ENCODE data around the gene AICDA. TPM values are rescaled to one million over a fixed set of nuclear protein-coding genes. Genes with fewer than 3 reads are reported as not detected.
"Not testable (repeated sequence)": the region's sequence is repeated elsewhere in the genome, so short reads cannot be mapped to it uniquely, and the experiment has no call there.

Gene AICDA
- total and polyA plus RNA-seq, 2 donors: 0.39 to 0.42 TPM

- WGBS: 100% methylated on average over 1 of the region's 1 CpG
- no peaks in the 10 kb centered on the region for H3K36me3 ChIP-seq (ENCODE audit: control insufficient read depth in 2 of 2, insufficient read depth in 2 of 2, low read length in 1 of 2)
- no peak for DNase-seq (ENCODE audit: low read depth in 6 of 9, low spot score in 9 of 9)
Measured at GRCh38 chr12:8642775-8643174, 30.1 kb upstream of the AICDA start.

GRCh38 chr12:8639936-8640335 is 27.3 kb upstream of the AICDA start:
- Histone ChIP-seq H3K9me3 (ENCODE audit: control insufficient read depth in 2 of 2, insufficient read depth in 1 of 2, low read length in 1 of 2) (no peaks in the 10 kb centered on the region), H3K27ac (ENCODE audit: low read depth in 1 of 2, low read length in 1 of 2) (no peak overlapping the region), H3K36me3 (ENCODE audit: control insufficient read depth in 2 of 2, insufficient read depth in 2 of 2, low read length in 1 of 2) (no peaks in the 10 kb centered on the region), H3K4me3 (ENCODE audit: low read length in 2 of 2) (no peak overlapping the region), H3K4me1 (ENCODE audit: control insufficient read depth in 2 of 2, insufficient read depth in 2 of 2, low read length in 2 of 2) (peaks cover 29 to 47% of the 10 kb centered on the region in 2 donors), H3K27me3 (ENCODE audit: control insufficient read depth in 2 of 2, insufficient read depth in 1 of 2, low read length in 1 of 2) (no peaks in the 10 kb centered on the region)
- WGBS: 96% methylated on average over 2 of the region's 2 CpGs
- DNase-seq (ENCODE audit: low read depth in 6 of 9, low spot score in 9 of 9): no peak

More at GRCh38 chr12:8642775-8643174, 30.1 kb upstream of the AICDA start:
- Histone ChIP-seq H3K4me1 (ENCODE audit: control insufficient read depth in 2 of 2, insufficient read depth in 2 of 2, low read length in 2 of 2) (peaks cover 28 to 41% of the 10 kb centered on the region in 2 donors), H3K4me3 (ENCODE audit: low read length in 2 of 2) (no peak overlapping the region), H3K27ac (ENCODE audit: low read depth in 1 of 2, low read length in 1 of 2) (no peak overlapping the region), H3K9me3 (ENCODE audit: control insufficient read depth in 2 of 2, insufficient read depth in 1 of 2, low read length in 1 of 2) (no peaks in the 10 kb centered on the region), H3K27me3 (ENCODE audit: control insufficient read depth in 2 of 2, insufficient read depth in 1 of 2, low read length in 1 of 2) (no peaks in the 10 kb centered on the region)

GRCh38 chr12:8638951-8639350 is 26.3 kb upstream of the AICDA start:
- H3K27ac ChIP-seq (ENCODE audit: low read depth in 1 of 2, low read length in 1 of 2): no peak overlapping the region
- no peaks in the 10 kb centered on the region for H3K27me3 ChIP-seq (ENCODE audit: control insufficient read depth in 2 of 2, insufficient read depth in 1 of 2, low read length in 1 of 2)
- peaks cover 24 to 37% of the 10 kb centered on the region in 2 donors for H3K4me1 ChIP-seq (ENCODE audit: control insufficient read depth in 2 of 2, insufficient read depth in 2 of 2, low read length in 2 of 2)
- no peak overlapping the region for H3K4me3 ChIP-seq (ENCODE audit: low read length in 2 of 2)
- no peaks in the 10 kb centered on the region for H3K9me3 ChIP-seq (ENCODE audit: control insufficient read depth in 2 of 2, insufficient read depth in 1 of 2, low read length in 1 of 2)
- H3K36me3 ChIP-seq (ENCODE audit: control insufficient read depth in 2 of 2, insufficient read depth in 2 of 2, low read length in 1 of 2): no peaks in the 10 kb centered on the region
- WGBS: 97% methylated on average over 4 of the region's 4 CpGs
- DNase-seq (ENCODE audit: low read depth in 6 of 9, low spot score in 9 of 9): no peak

- Histone ChIP-seq H3K4me3 (ENCODE audit: low read length in 2 of 2) (no peak overlapping the region), H3K9me3 (ENCODE audit: control insufficient read depth in 2 of 2, insufficient read depth in 1 of 2, low read length in 1 of 2) (no peaks in the 10 kb centered on the region), H3K27ac (ENCODE audit: low read depth in 1 of 2, low read length in 1 of 2) (peak overlapping the region in 1 of 2 donors; percentile 48), H3K27me3 (ENCODE audit: control insufficient read depth in 2 of 2, insufficient read depth in 1 of 2, low read length in 1 of 2) (no peaks in the 10 kb centered on the region), H3K36me3 (ENCODE audit: control insufficient read depth in 2 of 2, insufficient read depth in 2 of 2, low read length in 1 of 2) (no peaks in the 10 kb centered on the region), H3K4me1 (ENCODE audit: control insufficient read depth in 2 of 2, insufficient read depth in 2 of 2, low read length in 2 of 2) (peaks cover 19 to 32% of the 10 kb centered on the region in 2 donors)
- no peak for DNase-seq (ENCODE audit: low read depth in 6 of 9, low spot score in 9 of 9)
- 97% methylated on average over 4 of the region's 4 CpGs for WGBS
Measured at GRCh38 chr12:8637666-8638065, 25.0 kb upstream of the AICDA start.

GRCh38 chr12:8637244-8637643 is 24.6 kb upstream of the AICDA start:
- Histone ChIP-seq H3K4me3 (ENCODE audit: low read length in 2 of 2) (no peak overlapping the region), H3K9me3 (ENCODE audit: control insufficient read depth in 2 of 2, insufficient read depth in 1 of 2, low read length in 1 of 2) (no peaks in the 10 kb centered on the region), H3K4me1 (ENCODE audit: control insufficient read depth in 2 of 2, insufficient read depth in 2 of 2, low read length in 2 of 2) (peaks cover 19 to 32% of the 10 kb centered on the region in 2 donors), H3K36me3 (ENCODE audit: control insufficient read depth in 2 of 2, insufficient read depth in 2 of 2, low read length in 1 of 2) (no peaks in the 10 kb centered on the region), H3K27me3 (ENCODE audit: control insufficient read depth in 2 of 2, insufficient read depth in 1 of 2, low read length in 1 of 2) (no peaks in the 10 kb centered on the region), H3K27ac (ENCODE audit: low read depth in 1 of 2, low read length in 1 of 2) (peak overlapping the region in 1 of 2 donors; percentile 26)
- DNase-seq (ENCODE audit: low read depth in 6 of 9, low spot score in 9 of 9): peak in 6 of 9 donors; percentile 11 to 72 (median 42)
- 95% methylated on average over 7 of the region's 7 CpGs for WGBS

- DNase-seq (ENCODE audit: low read depth in 6 of 9, low spot score in 9 of 9): no peak
- Histone ChIP-seq H3K36me3 (ENCODE audit: control insufficient read depth in 2 of 2, insufficient read depth in 2 of 2, low read length in 1 of 2) (no peaks in the 10 kb centered on the region), H3K4me1 (ENCODE audit: control insufficient read depth in 2 of 2, insufficient read depth in 2 of 2, low read length in 2 of 2) (peaks cover 19 to 32% of the 10 kb centered on the region in 2 donors), H3K27me3 (ENCODE audit: control insufficient read depth in 2 of 2, insufficient read depth in 1 of 2, low read length in 1 of 2) (no peaks in the 10 kb centered on the region), H3K4me3 (ENCODE audit: low read length in 2 of 2) (no peak overlapping the region), H3K9me3 (ENCODE audit: control insufficient read depth in 2 of 2, insufficient read depth in 1 of 2, low read length in 1 of 2) (no peaks in the 10 kb centered on the region), H3K27ac (ENCODE audit: low read depth in 1 of 2, low read length in 1 of 2) (no peak overlapping the region)
- WGBS: 83% methylated on average over 5 of the region's 5 CpGs
Measured at GRCh38 chr12:8636581-8636980, 23.9 kb upstream of the AICDA start.

- not testable (repeated sequence) for H3K36me3 ChIP-seq (ENCODE audit: control insufficient read depth in 2 of 2, insufficient read depth in 2 of 2, low read length in 1 of 2); H3K9me3 ChIP-seq (ENCODE audit: control insufficient read depth in 2 of 2, insufficient read depth in 1 of 2, low read length in 1 of 2); DNase-seq (ENCODE audit: low read depth in 6 of 9, low spot score in 9 of 9); H3K27ac ChIP-seq (ENCODE audit: low read depth in 1 of 2, low read length in 1 of 2); H3K27me3 ChIP-seq (ENCODE audit: control insufficient read depth in 2 of 2, insufficient read depth in 1 of 2, low read length in 1 of 2); H3K4me3 ChIP-seq (ENCODE audit: low read length in 2 of 2)
- 90% methylated on average over 8 of the region's 8 CpGs for whole genome bisulfite sequencing
- peaks cover 19 to 32% of the 10 kb centered on the region in 2 donors for H3K4me1 ChIP-seq (ENCODE audit: control insufficient read depth in 2 of 2, insufficient read depth in 2 of 2, low read length in 2 of 2)
Measured at GRCh38 chr12:8636007-8636346, 23.3 kb upstream of the AICDA start.

- H3K4me3 ChIP-seq (ENCODE audit: low read length in 2 of 2); H3K36me3 ChIP-seq (ENCODE audit: control insufficient read depth in 2 of 2, insufficient read depth in 2 of 2, low read length in 1 of 2); H3K9me3 ChIP-seq (ENCODE audit: control insufficient read depth in 2 of 2, insufficient read depth in 1 of 2, low read length in 1 of 2); H3K27ac ChIP-seq (ENCODE audit: low read depth in 1 of 2, low read length in 1 of 2); DNase-seq (ENCODE audit: low read depth in 6 of 9, low spot score in 9 of 9); H3K27me3 ChIP-seq (ENCODE audit: control insufficient read depth in 2 of 2, insufficient read depth in 1 of 2, low read length in 1 of 2): not testable (repeated sequence)
- peaks cover 19 to 32% of the 10 kb centered on the region in 2 donors for H3K4me1 ChIP-seq (ENCODE audit: control insufficient read depth in 2 of 2, insufficient read depth in 2 of 2, low read length in 2 of 2)
- WGBS: 93% methylated on average over 9 of the region's 9 CpGs
Measured at GRCh38 chr12:8635342-8636006, 22.8 kb upstream of the AICDA start.

- Histone ChIP-seq H3K27me3 (ENCODE audit: control insufficient read depth in 2 of 2, insufficient read depth in 1 of 2, low read length in 1 of 2) (no peaks in the 10 kb centered on the region), H3K4me1 (ENCODE audit: control insufficient read depth in 2 of 2, insufficient read depth in 2 of 2, low read length in 2 of 2) (peaks cover 0 to 2% of the 10 kb centered on the region in 2 donors), H3K27ac (ENCODE audit: low read depth in 1 of 2, low read length in 1 of 2) (no peak overlapping the region), H3K9me3 (ENCODE audit: control insufficient read depth in 2 of 2, insufficient read depth in 1 of 2, low read length in 1 of 2) (no peaks in the 10 kb centered on the region), H3K4me3 (ENCODE audit: low read length in 2 of 2) (no peak overlapping the region), H3K36me3 (ENCODE audit: control insufficient read depth in 2 of 2, insufficient read depth in 2 of 2, low read length in 1 of 2) (no peaks in the 10 kb centered on the region)
- DNase-seq (ENCODE audit: low read depth in 6 of 9, low spot score in 9 of 9): no peak
- WGBS: 97% methylated on average over 4 of the region's 4 CpGs
Measured at GRCh38 chr12:8630131-8630530, 17.5 kb upstream of the AICDA start.

Data from thymus (tissue), 11 donors.